SK-N-MC (cell line): ENCODE measurements around the gene ARL14.

ENCODE experiments used
- DNase-seq: peaks from one replicate; pipeline ENCODE4 v3.0.0-alpha.2; 2011; ENCODE audit warnings: low read depth, low spot score
- H3K27ac ChIP-seq: fragments of 200-600 bp; sonication (generic); 2 replicates; pipeline ENCODE4 v1.5.1; 2016; ENCODE audit warnings: mixed run types
- H3K36me3 ChIP-seq: fragments of 200-600 bp; sonication (generic); 2 replicates; pipeline ENCODE4 v1.6.1; 2017; ENCODE audit warnings: antibody characterized with exemption, low read length, mixed read lengths; ENCODE audit not compliant: insufficient read depth
- H3K4me3 ChIP-seq: fragments of 200-600 bp; sonication (generic); 2 replicates; pipeline ENCODE4 v1.5.1; 2016
- H3K9ac ChIP-seq: fragments of 200-600 bp; sonication (generic); 2 replicates; pipeline ENCODE4 v1.8.0; 2017; ENCODE audit warnings: mixed run types, mixed read lengths; ENCODE audit not compliant: insufficient read length
- H3K9me3 ChIP-seq: fragments of 200-600 bp; sonication (generic); 2 replicates; pipeline ENCODE4 v1.6.1; 2017; ENCODE audit warnings: low read depth, mild to moderate bottlenecking, antibody characterized with exemption, low read length, moderate library complexity, mixed read lengths
- EZH2 ChIP-seq: fragments of 200-600 bp; sonication (generic); IDR thresholded peaks from one replicate; pipeline ENCODE4 v1.6.1; 2017; ENCODE audit warnings: antibody characterized with exemption
- FOXP2 ChIP-seq: optimal IDR thresholded peaks from 2 replicates; pipeline ENCODE3; 2011; ENCODE audit warnings: mild to moderate bottlenecking, moderate library complexity; ENCODE audit not compliant: insufficient read depth; ENCODE audit errors: extremely low read length, control extremely low read depth
- POLR2AphosphoS5 ChIP-seq: IDR thresholded peaks from 2 replicates; pipeline ENCODE4 v1.6.1; 2012; ENCODE audit warnings: mild to moderate bottlenecking, low read depth, low read length, borderline replicate concordance

ARL14 gene

GRCh38 chr3:160644491-160644890, 32.5 kb upstream of the ARL14 start:
- Histone ChIP-seq H3K27ac (no peak overlapping the region), H3K36me3 (no peaks in the 10 kb centered on the region), H3K9ac (no peak overlapping the region), H3K4me3 (no peak overlapping the region), H3K9me3 (no peaks in the 10 kb centered on the region)
- TF ChIP-seq EZH2 (no peak), FOXP2 (no peak), POLR2AphosphoS5 (no peak)
- no peak for DNase-seq

DNA sequence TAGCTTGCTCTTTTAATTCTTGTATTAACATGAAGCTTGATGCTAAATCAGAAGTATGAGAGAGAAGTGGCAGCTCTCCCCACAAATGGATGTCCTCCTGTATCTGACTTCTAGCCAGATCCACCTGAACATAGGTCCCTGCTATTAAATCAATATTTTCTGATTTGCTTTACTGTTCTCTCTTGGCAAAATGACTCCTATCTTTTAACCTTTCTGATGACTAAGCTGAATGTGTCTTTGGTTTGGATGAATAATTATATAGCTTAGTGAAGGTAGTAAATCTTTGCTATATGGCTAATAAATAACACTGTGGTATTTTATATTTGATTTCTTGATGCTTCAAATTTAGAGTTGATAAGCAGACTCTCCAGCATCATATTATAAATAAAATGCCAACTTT, 28.3 kb upstream of the ARL14 start:
- no peak for DNase-seq
- H3K9ac ChIP-seq, result no peak overlapping the region
- no peaks in the 10 kb centered on the region for H3K9me3 ChIP-seq
- TF ChIP-seq FOXP2 (no peak), EZH2 (no peak), POLR2AphosphoS5 (no peak)
- no peak overlapping the region for H3K4me3 ChIP-seq
- no peaks in the 10 kb centered on the region for H3K36me3 ChIP-seq
- no peak overlapping the region for H3K27ac ChIP-seq

DNA sequence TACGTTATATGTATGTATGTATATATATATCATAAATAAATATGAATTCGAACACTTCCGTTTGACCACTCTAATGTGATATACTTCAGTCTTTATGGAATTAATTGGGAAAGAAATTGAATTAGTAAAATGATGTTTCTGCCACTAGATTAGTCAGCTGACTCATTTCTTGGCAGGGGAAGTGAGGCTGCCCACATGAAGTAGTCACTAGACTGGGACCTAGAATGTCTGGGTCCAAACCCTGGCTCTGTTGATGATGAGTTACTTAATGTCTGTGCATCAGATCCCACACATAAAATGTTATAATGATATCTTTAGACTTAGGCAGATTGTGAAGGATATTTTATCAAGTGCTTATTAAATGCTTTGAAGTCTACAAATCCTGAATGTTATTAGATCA, 27.4 kb upstream of the ARL14 start:
- no peak for DNase-seq
- TF ChIP-seq POLR2AphosphoS5 (no peak), EZH2 (no peak), FOXP2 (no peak)
- no peaks in the 10 kb centered on the region for H3K36me3 ChIP-seq

DNA sequence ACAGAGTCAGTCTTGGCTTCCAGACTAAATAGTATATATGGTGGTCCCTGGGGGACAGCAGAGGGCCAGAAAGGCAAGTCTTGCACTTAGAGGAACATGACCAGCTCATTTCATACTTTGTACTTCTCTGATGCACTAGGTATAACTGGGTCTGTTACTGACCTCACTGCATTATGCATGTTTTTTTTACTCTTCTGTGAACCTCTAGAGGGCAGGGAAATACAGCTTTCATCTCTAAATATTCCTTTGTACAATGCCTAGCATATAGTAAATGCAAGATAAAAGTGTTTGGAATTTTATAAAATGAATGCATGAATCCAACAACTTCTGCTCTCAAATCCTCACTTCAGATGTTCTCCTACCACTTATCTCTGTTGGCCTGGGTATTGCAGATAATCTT, 23.4 kb upstream of the ARL14 start:
- no peak overlapping the region for H3K9ac ChIP-seq
- H3K36me3 ChIP-seq, result no peaks in the 10 kb centered on the region
- TF ChIP-seq POLR2AphosphoS5 (no peak), EZH2 (no peak)
- no peaks in the 10 kb centered on the region for H3K9me3 ChIP-seq
- DNase-seq, result no peak
- H3K4me3 ChIP-seq, result no peak overlapping the region
- H3K27ac ChIP-seq, result no peak overlapping the region

More for the DNA sequence above, 27.4 kb upstream of the ARL14 start:
- H3K9me3 ChIP-seq, result no peaks in the 10 kb centered on the region
- no peak overlapping the region for H3K27ac ChIP-seq
- H3K4me3 ChIP-seq, result no peak overlapping the region
- H3K9ac ChIP-seq, result no peak overlapping the region

DNA sequence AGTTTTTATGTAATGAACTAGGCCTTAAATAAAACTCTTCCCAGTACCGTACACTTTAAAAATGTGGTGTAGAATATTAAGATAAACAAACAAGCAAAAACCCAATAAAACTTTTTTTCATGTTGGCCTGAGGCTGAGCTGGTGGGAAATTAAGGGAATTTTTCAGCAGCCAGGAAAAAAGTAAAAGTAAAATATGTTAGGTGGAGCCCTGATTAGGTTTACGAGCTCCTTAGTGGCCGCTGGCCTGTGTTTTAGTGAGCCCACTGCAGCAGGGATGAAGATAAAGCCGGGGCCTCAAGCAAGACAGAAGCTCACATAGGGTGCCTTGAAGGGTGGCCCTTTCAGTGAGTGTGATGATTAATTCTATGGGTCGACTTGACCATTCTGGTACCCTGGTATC, 16.1 kb upstream of the ARL14 start:
- DNase-seq, result no peak
- H3K4me3 ChIP-seq, result no peak overlapping the region
- no peaks in the 10 kb centered on the region for H3K9me3 ChIP-seq
- H3K27ac ChIP-seq, result no peak overlapping the region
- no peak overlapping the region for H3K9ac ChIP-seq
- no peaks in the 10 kb centered on the region for H3K36me3 ChIP-seq
- TF ChIP-seq FOXP2 (no peak), POLR2AphosphoS5 (no peak), EZH2 (no peak)

GRCh38 chr3:160661660-160662059, 15.3 kb upstream of the ARL14 start:
- no peaks in the 10 kb centered on the region for H3K9me3 ChIP-seq
- no peak overlapping the region for H3K9ac ChIP-seq
- no peaks in the 10 kb centered on the region for H3K36me3 ChIP-seq
- H3K27ac ChIP-seq, result no peak overlapping the region
- TF ChIP-seq FOXP2 (no peak), EZH2 (no peak), POLR2AphosphoS5 (no peak)
- H3K4me3 ChIP-seq, result no peak overlapping the region
- DNase-seq, result no peak

DNA sequence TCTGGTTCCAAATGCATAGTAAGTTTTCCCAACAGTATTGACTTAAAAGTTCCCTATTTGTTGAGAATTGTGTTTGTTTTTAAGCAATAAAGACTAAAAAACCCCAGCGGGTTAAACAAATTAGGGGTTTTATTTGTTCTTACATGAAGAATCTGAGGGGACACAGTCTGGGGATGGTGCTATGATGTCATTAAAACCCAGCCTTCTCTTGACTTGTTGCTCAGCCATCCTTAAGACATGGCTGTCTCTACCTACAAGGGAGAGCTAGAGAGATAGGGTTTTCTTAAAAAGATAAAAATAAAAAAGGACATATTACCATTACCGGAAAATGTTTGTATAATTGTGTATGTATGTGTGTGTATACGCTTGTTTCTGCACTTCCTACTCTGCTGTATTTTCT, 11.7 kb upstream of the ARL14 start:
- Histone ChIP-seq H3K4me3 (no peak overlapping the region), H3K9me3 (no peaks in the 10 kb centered on the region), H3K9ac (no peak overlapping the region), H3K36me3 (no peaks in the 10 kb centered on the region), H3K27ac (no peak overlapping the region)
- no peak for TF ChIP-seq FOXP2
- TF ChIP-seq POLR2AphosphoS5, result no peak
- TF ChIP-seq EZH2, result no peak
- DNase-seq, result no peak

DNA sequence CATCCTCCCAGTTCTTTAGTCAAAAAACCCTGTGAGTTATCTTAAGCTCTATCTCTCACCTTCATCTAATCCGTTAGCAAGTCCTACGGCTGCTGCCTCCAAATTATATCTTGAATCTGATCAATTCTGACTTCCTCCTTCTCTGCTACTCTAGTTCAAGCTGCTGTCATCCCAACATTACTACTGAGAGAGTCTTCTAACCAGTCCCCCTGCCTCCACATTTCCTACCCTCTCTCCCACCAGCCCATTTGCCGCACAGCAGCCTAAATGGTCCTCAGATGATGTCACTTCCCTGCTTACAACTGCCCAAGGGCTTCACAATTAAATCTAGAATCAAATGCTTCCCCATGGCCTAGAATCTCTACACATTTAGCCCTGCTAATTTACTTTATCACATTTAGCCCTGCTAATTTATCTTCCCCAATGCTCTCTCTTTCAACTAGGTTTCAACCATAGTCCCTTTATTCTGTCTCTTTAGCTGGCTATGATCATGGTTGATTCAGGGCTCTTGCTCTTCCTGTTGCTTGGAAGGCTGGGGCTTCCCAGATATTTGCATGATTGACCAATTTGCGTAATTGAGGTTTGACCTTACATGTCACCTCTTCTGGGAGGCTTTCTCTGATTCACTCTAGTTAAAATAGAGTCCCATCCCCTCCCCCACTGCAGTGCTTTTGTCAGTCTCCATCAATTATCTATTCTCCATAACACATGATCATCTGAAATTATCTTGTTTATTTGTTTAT, 11.0 kb upstream of the ARL14 start:
- H3K36me3 ChIP-seq, result no peaks in the 10 kb centered on the region
- no peak overlapping the region for H3K4me3 ChIP-seq
- TF ChIP-seq EZH2 (no peak), POLR2AphosphoS5 (no peak)
- H3K9me3 ChIP-seq, result no peaks in the 10 kb centered on the region
- H3K9ac ChIP-seq, result no peak overlapping the region
- H3K27ac ChIP-seq, result no peak overlapping the region
- DNase-seq, result no peak

DNA sequence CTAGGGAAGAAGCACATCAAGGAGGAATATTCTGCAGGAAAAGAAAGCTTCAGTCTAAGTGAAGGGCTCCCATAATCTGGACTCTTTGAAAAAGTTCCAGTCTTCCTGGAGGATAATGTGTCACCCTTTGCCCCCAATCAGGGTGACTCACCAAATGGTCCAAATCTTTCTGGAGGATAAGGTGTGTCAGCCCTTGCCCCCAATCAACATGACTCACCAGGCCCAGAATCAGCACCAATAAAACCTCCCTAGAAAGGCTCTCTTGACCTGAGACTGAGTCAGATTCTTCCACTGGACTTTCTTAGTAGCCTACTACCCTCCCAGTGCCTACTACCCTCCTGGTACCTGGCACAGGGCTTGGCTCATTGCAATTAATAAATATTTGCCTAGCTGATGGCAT, 9.5 kb upstream of the ARL14 start:
- Histone ChIP-seq H3K9me3 (no peaks in the 10 kb centered on the region), H3K27ac (no peak overlapping the region), H3K9ac (no peak overlapping the region), H3K4me3 (no peak overlapping the region), H3K36me3 (no peaks in the 10 kb centered on the region)
- no peak for DNase-seq
- no peak for TF ChIP-seq POLR2AphosphoS5
- TF ChIP-seq EZH2, result no peak
- TF ChIP-seq FOXP2, result no peak
